Activated CD4-positive, alpha-beta T cell treated with anti-CD3 and anti-CD28 coated beads, Interleukin-2, Interleukin-6, amounts not matched to agents 100 ng/mL and 50 ng/mL, durations not matched to agents 16 hours and 8 hours (primary cell): ENCODE measurements around the gene MGAT1.
"Not testable (repeated sequence)": the region's sequence is repeated elsewhere in the genome, so short reads cannot be mapped to it uniquely, and the experiment has no call there.

Experiments used
- DNase-seq: peaks from one replicate; pipeline ENCODE4 v3.0.0-alpha.2; 2020

MGAT1 gene

DNA sequence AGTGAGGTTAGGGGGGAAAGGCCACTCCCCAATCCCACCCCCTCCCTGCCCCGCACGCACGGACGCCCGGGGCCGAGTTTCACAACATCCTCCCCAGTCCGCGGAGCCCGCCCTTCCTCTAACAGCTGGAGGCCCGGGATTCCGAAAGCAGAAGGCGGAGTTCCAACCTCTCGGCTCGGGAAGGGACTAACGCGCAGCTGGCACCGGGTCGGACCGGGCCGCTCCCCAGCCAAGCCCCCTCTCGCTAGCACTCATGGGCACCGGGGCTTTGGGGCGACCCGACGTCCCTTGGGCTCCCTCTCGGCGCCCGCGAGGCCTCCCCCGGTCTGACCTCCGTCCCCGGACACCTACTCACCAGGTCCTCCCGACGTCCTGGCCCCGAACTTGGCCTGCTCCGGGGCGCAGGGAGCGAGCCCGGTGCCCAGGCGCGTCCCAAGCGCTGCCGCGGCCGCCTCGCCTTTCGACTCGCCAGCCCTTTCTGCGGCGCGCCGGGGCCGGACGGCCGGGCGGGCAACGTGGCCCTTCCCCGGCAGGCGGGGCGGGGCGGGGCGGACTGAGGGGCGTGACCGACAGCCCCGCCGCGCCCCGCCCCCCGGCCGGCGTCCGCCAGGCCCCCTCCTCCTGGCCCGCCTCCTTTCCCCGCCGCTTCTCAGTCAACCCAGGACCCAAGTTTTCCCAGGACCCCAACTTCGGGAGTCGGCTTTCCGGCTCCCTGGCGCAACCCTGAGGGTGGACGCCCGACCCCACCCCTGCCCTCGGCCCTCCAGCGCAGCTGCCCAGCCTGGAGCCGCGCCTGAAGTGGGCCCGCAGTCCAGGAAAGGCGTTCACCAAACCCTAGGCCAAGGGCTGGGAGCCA, at the start of gene MGAT1:
MGAT1 (minus strand) TSS at position 482 of the 856 bp plus-strand sequence. CDS start 9,835 bp downstream, outside the sequence.
- peak; percentile 89 for DNase-seq

DNA sequence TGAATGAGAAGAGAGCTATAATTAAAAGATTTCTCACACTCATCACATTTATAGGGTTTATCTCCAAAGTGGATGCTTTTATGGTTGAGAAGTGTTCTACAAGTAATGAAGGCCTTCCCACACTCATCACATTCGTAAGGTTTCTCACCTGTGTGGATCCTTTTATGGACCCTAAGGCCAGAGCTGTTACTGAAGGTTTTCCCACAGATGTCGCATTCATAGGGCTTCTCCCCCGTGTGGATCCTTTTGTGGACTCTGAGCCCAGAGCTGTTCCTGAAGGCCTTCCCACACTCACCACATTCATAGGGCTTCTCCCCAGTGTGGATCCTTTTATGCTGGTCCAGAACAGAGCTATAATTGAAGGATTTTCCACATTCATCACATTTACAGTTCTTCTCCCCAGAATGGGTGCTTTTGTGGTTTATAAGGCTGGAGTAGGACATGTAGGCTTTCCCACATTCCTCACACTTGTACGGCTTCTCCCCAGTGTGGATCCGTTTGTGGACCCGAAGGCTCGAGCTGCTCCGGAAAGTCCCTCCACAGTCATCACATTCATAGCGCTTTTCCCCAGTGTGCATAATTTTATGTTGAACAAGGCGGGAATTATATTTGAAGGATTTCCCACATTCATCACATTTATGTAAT, 48.0 kb upstream of the MGAT1 start:
- no peak for DNase-seq

GRCh38 chr5:180849827-180850226, 47.2 kb upstream of the MGAT1 start:
- no peak for DNase-seq

DNA sequence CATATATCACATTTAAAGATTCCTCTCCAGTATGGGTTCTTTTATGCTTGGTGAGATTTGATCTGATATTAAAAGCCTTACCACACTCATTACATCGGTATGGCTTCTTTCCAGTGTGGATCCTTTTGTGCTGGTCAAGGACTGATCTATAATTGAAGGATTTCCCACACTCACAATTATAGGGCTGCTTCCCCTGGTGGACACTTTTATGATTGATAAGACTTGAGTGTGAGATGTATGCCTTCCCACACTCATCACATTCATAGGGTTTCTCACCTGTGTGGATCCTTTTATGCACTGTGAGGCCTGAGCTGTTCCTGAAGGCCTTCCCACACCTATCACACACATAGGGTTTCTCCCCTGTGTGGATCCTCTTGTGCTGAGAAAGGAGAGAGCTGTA, 46.3 kb upstream of the MGAT1 start:
- DNase-seq, result no peak

DNA sequence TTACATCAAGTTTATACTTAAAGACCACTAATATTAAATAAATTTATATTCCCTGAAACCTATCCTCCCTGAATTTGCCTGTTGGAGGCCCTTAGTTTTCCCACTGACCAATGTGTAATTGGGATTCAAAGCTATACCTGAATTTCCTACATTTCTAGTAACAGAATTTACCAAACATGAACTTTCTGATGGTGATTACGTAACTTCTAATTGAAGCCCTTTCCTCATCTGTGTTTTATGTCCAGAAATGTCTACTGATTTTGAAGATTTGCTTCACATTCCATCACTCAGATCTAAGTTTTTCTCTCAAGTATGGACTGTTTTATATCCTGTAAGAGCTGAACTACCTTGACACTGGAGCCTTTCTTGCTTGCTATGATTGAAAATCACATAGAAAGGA, 45.7 kb upstream of the MGAT1 start:
- no peak for DNase-seq

- no peak for DNase-seq
These were observed 44.4 kb upstream of the MGAT1 start for GRCh38 chr5:180847026-180847425.

DNA sequence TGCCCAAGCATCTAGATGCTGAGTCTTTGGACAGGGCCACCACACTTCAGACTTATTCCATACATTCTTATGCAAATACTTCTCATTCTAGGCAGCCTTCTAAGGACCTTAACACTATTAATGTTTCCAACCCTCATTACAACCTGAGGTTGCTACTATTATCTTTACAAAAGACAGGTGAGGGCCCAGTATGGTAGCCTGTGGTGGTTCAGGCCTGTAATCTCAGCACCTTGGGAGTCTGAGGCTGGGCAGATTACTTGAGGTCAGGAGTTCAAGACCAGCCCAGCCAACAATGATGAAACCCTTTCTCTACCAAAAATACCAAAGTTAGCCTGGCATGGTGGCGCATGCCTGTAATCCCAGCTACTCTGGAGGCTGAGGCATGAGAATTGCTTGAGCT, 42.3 kb upstream of the MGAT1 start:
- DNase-seq, result no peak

GRCh38 chr5:180844432-180844831, 41.8 kb upstream of the MGAT1 start:
- no peak for DNase-seq

- no peak for DNase-seq
These were observed 37.3 kb upstream of the MGAT1 start for GRCh38 chr5:180839935-180840334.

GRCh38 chr5:180839227-180839626, 36.6 kb upstream of the MGAT1 start:
- no peak for DNase-seq

DNA sequence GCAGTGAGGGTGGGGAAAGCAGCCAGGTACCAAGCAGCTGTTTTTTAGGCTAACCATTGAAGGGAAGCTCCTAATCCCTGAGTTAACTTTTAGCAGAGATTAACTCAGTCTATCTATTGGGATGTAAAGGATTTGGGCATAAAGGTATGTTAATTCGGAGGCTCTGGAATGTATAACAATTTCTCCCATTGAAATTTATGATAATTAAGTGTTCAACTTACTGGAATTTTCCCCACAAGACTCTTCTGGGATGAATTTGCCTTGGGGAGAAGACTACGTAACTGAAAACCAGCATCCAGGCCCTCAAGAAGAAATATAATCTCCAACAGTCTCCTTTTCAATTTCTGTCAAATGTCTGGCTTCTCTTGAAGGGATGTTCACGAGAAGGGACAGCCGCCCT, 34.9 kb upstream of the MGAT1 start:
- DNase-seq, result no peak

- peak; percentile 69 for DNase-seq
These were observed 30.0 kb upstream of the MGAT1 start for GRCh38 chr5:180832638-180833068.

DNA sequence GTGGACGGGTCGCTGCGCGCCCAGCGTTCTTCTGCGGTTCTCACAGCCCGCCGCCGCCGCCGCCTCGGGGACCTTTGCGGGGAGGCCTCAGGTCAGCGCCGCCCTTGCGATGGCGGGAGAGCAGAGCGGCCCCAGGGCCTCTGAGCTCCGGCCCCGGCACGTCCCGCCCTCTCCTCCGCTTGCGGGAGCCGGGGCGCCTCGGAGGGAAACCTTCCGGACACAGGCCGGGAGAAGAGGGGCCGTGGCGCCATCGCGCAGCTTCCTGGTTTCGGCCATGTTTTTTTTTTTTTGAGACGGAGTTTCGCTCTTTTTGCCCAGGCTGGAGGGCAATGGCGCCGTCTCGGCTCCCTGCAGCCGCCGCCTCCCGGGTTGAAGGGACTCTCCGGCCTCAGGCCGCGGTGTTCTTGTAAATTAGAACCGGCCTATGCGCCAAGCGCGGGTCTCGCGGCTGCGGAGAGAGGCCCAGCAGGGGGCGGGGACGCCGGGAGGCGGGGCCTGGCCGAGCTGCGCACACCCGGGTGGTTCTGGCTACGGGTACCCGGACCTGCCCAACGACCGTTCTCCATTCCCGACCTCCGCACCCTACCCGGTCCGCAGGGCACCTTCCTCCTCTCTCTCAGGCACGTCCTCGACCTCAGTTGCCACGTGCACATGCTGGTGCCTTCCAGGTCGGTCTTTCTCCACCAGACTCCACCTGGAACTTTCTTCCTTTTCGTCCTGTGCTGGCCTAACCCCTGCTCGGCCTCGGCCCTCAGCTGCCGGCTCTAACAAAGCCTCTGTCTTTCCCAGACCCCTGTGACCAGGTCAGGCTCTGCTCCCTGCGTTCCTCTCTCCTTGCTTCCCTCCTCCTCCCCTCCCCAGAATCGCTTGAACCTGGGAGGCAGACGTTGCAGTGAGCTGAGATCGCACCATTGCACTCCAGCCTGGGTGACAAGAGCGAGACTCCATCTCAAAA, 28.8 kb upstream of the MGAT1 start:
- DNase-seq, result peak; percentile 86

GRCh38 chr5:180830253-180831138, 27.9 kb upstream of the MGAT1 start:
- peak; percentile 60 for DNase-seq

GRCh38 chr5:180829726-180830125, 27.1 kb upstream of the MGAT1 start:
- no peak for DNase-seq

GRCh38 chr5:180828756-180829531, 26.3 kb upstream of the MGAT1 start:
- not testable (repeated sequence) for DNase-seq

DNA sequence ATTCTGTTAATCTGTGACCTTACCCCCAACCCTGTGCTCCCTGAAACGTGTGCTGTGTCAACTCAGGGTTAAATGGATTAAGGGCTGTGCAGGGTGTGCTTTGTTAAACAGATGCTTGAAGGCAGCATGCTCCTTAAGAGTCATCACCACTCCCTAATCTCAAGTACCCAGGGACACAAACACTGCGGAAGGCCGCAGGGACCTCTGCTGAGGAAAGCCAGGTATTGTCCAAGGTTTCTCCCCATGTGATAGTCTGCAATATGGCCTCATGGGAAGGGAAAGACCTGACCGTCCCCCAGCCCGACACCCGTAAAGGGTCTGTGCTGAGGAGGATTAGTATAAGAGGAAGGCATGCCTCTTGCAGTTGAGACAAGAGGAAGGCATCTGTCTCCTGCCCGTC, 24.8 kb upstream of the MGAT1 start:
- not testable (repeated sequence) for DNase-seq

DNA sequence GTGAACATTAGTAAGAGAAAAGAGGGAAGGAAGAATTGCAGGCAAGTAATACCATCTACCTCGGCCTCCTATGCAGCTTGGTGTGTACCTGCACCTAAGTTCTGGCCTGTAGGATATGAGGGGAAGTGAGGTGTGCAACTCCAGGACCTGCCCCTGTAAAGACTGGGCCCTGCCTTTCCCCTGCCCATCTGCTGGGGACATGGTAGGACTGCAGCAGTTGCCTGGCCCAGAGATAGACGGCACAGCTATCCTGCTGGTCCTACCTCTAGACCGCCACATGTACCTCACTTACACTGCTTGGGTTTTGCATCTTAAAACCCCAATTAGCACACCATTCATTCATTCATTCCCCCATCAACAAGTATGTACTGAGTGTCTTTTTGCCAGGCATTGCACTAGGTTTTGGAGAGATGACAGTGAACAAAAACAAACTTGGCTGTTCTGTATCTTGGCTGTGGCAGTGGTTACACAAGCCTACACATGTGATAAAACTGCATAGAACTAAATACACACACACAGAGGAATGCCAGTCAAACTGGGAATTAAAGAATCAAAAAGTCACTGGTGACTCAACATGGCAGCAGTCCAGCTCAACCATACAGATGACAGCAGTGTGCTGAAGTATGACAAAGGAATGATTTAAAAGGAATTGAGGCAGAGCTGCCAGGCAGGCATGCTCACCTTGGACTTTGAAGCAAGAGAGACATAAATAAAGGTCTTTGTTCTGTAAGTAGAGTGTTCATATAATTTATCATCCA, 23.3 kb upstream of the MGAT1 start:
- DNase-seq, result peak; percentile 48

- no peak for DNase-seq
These were observed 22.2 kb upstream of the MGAT1 start for GRCh38 chr5:180824630-180825476.
